ENCODE results near the gene TSPAN13.

TSPAN13 gene

DNA sequence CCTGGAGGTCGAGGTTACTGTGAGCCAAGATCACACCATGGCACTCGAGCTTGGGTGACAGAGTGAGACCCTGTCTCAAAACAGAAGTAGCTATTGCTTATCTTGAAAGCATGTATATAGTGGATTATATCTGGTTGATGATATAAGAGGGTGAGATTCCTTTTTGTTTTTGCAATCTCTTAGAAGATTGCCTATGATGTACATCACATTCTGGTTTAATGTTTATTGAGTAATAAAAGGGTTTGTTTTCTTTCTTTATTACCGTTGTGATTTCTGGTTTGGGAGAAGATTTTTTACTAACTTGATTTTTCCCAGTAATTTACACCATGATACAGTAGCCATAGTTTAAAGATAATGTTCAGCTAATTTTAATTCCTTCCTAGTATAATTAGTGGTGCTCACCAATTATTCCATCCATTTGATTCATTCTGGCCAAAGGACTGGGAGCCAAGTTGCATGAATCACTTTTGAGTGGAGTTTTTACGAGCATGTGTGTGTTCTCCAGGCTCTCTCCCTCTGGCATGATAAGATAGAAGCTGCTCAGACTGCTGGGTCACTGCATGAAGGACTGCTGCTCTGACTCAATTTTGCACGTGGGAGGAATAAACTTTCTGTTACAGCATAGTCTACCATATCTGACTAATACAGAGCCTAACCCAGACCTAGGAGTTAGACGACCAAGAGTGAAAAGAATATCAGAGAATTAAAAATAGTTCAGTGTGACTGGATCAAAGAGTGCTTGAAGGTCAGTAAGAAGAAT lies 13.5 kb upstream of the TSPAN13 start:
- Histone ChIP-seq H4K91ac (ENCODE audit: low read depth, low read length) (no peak overlapping the region), H3K18ac (ENCODE audit: low read length) (no peak overlapping the region), H3K4me1 (ENCODE audit: control insufficient read depth in 1 of 2, insufficient read depth in 2 of 2, low read length in 2 of 2) (no peaks in the 10 kb centered on the region), H3K4ac (ENCODE audit: low read depth, low read length) (no peak overlapping the region), H3K9me3 (ENCODE audit: insufficient read depth, low read depth, low read length) (no peaks in the 10 kb centered on the region), H3K79me2 (ENCODE audit: control insufficient read depth, insufficient read depth, low read length, poor library complexity) (no peaks in the 10 kb centered on the region), H3K27me3 (ENCODE audit: insufficient read depth, low read length) (no peaks in the 10 kb centered on the region), H3K23ac (ENCODE audit: low read length) (no peak overlapping the region), H2AK5ac (ENCODE audit: low read length) (no peak overlapping the region), H4K8ac (ENCODE audit: low read depth, low read length) (no peak overlapping the region), H3K36me3 (ENCODE audit: control insufficient read depth in 1 of 2, insufficient read depth in 2 of 2, low read length in 2 of 2) (no peaks in the 10 kb centered on the region), H2BK12ac (ENCODE audit: low read length) (no peak overlapping the region), H3K9ac (ENCODE audit: low read length) (no peak overlapping the region), H2AFZ (ENCODE audit: insufficient read depth, low read length, poor library complexity) (no peak overlapping the region), H3K14ac (ENCODE audit: low read length) (no peak overlapping the region), H3K27ac (ENCODE audit: low read depth, low read length) (no peak overlapping the region), H4K12ac (ENCODE audit: low read depth, low read length) (no peak overlapping the region), H2BK5ac (ENCODE audit: low read depth, low read length, poor library complexity) (no peak overlapping the region), H3K4me3 (ENCODE audit: low read depth, low read length) (no peak overlapping the region), H3K4me2 (ENCODE audit: low read length) (no peak overlapping the region), H2BK120ac (ENCODE audit: insufficient read depth, low read length, poor library complexity) (no peak overlapping the region), H3K79me1 (ENCODE audit: low read length) (no peaks in the 10 kb centered on the region)
- DNase-seq, result peak in 1 of 2 donors; percentile 16
- WGBS (ENCODE audit: extremely low coverage, insufficient coverage, insufficient read length), result no CpG with 5 or more reads among the region's 6 CpGs

- no peak overlapping the region for H3K18ac ChIP-seq (ENCODE audit: low read length)
- no peaks in the 10 kb centered on the region for H3K79me2 ChIP-seq (ENCODE audit: control insufficient read depth, insufficient read depth, low read length, poor library complexity)
- no peak overlapping the region for H2BK120ac ChIP-seq (ENCODE audit: insufficient read depth, low read length, poor library complexity)
- no peaks in the 10 kb centered on the region for H3K27me3 ChIP-seq (ENCODE audit: insufficient read depth, low read length)
- no peaks in the 10 kb centered on the region for H3K4me1 ChIP-seq (ENCODE audit: control insufficient read depth in 1 of 2, insufficient read depth in 2 of 2, low read length in 2 of 2)
- no peak overlapping the region for H4K8ac ChIP-seq (ENCODE audit: low read depth, low read length)
- no peak overlapping the region for H3K9ac ChIP-seq (ENCODE audit: low read length)
- H3K23ac ChIP-seq (ENCODE audit: low read length), result no peak overlapping the region
- H3K4me2 ChIP-seq (ENCODE audit: low read length), result no peak overlapping the region
- H3K4me3 ChIP-seq (ENCODE audit: low read depth, low read length), result no peak overlapping the region
- no peaks in the 10 kb centered on the region for H3K36me3 ChIP-seq (ENCODE audit: control insufficient read depth in 1 of 2, insufficient read depth in 2 of 2, low read length in 2 of 2)
- no peak overlapping the region for H2AK5ac ChIP-seq (ENCODE audit: low read length)
- H2BK12ac ChIP-seq (ENCODE audit: low read length), result no peak overlapping the region
- H2BK5ac ChIP-seq (ENCODE audit: low read depth, low read length, poor library complexity), result no peak overlapping the region
- H4K12ac ChIP-seq (ENCODE audit: low read depth, low read length), result no peak overlapping the region
- WGBS (ENCODE audit: extremely low coverage, insufficient coverage, insufficient read length), result no CpG with 5 or more reads among the region's 3 CpGs
- no peaks in the 10 kb centered on the region for H3K79me1 ChIP-seq (ENCODE audit: low read length)
- DNase-seq, result no peak
- H3K4ac ChIP-seq (ENCODE audit: low read depth, low read length), result no peak overlapping the region
- H4K91ac ChIP-seq (ENCODE audit: low read depth, low read length), result no peak overlapping the region
- H3K9me3 ChIP-seq (ENCODE audit: insufficient read depth, low read depth, low read length), result no peaks in the 10 kb centered on the region
- H3K14ac ChIP-seq (ENCODE audit: low read length), result no peak overlapping the region
- no peak overlapping the region for H3K27ac ChIP-seq (ENCODE audit: low read depth, low read length)
- no peak overlapping the region for H2AFZ ChIP-seq (ENCODE audit: insufficient read depth, low read length, poor library complexity)
These were observed 13.0 kb upstream of the TSPAN13 start for GRCh38 chr7:16740623-16740953.

- no peak overlapping the region for H3K18ac ChIP-seq (ENCODE audit: low read length)
- no peak for DNase-seq
- no peak overlapping the region for H3K4ac ChIP-seq (ENCODE audit: low read depth, low read length)
- no peaks in the 10 kb centered on the region for H3K79me1 ChIP-seq (ENCODE audit: low read length)
- H3K23ac ChIP-seq (ENCODE audit: low read length), result no peak overlapping the region
- H2AK5ac ChIP-seq (ENCODE audit: low read length), result no peak overlapping the region
- no peak overlapping the region for H4K8ac ChIP-seq (ENCODE audit: low read depth, low read length)
- no CpG with 5 or more reads among the region's 1 CpG for WGBS (ENCODE audit: extremely low coverage, insufficient coverage, insufficient read length)
- no peak overlapping the region for H2BK120ac ChIP-seq (ENCODE audit: insufficient read depth, low read length, poor library complexity)
- no peaks in the 10 kb centered on the region for H3K79me2 ChIP-seq (ENCODE audit: control insufficient read depth, insufficient read depth, low read length, poor library complexity)
- no peak overlapping the region for H2BK5ac ChIP-seq (ENCODE audit: low read depth, low read length, poor library complexity)
- H4K91ac ChIP-seq (ENCODE audit: low read depth, low read length), result no peak overlapping the region
- H3K36me3 ChIP-seq (ENCODE audit: control insufficient read depth in 1 of 2, insufficient read depth in 2 of 2, low read length in 2 of 2), result no peaks in the 10 kb centered on the region
- no peak overlapping the region for H3K9ac ChIP-seq (ENCODE audit: low read length)
- no peak overlapping the region for H3K14ac ChIP-seq (ENCODE audit: low read length)
- no peak overlapping the region for H4K12ac ChIP-seq (ENCODE audit: low read depth, low read length)
- H3K9me3 ChIP-seq (ENCODE audit: insufficient read depth, low read depth, low read length), result no peaks in the 10 kb centered on the region
- H2BK12ac ChIP-seq (ENCODE audit: low read length), result no peak overlapping the region
- no peaks in the 10 kb centered on the region for H3K4me1 ChIP-seq (ENCODE audit: control insufficient read depth in 1 of 2, insufficient read depth in 2 of 2, low read length in 2 of 2)
- no peaks in the 10 kb centered on the region for H3K27me3 ChIP-seq (ENCODE audit: insufficient read depth, low read length)
- H3K4me2 ChIP-seq (ENCODE audit: low read length), result no peak overlapping the region
- no peak overlapping the region for H2AFZ ChIP-seq (ENCODE audit: insufficient read depth, low read length, poor library complexity)
- no peak overlapping the region for H3K27ac ChIP-seq (ENCODE audit: low read depth, low read length)
- H3K4me3 ChIP-seq (ENCODE audit: low read depth, low read length), result no peak overlapping the region
These were observed 12.6 kb upstream of the TSPAN13 start for GRCh38 chr7:16740996-16741395.

GRCh38 chr7:16741676-16742075 lies 11.9 kb upstream of the TSPAN13 start:
- Histone ChIP-seq H3K79me1 (ENCODE audit: low read length) (no peaks in the 10 kb centered on the region), H4K12ac (ENCODE audit: low read depth, low read length) (no peak overlapping the region), H3K36me3 (ENCODE audit: control insufficient read depth in 1 of 2, insufficient read depth in 2 of 2, low read length in 2 of 2) (no peaks in the 10 kb centered on the region), H3K23ac (ENCODE audit: low read length) (no peak overlapping the region), H2AK5ac (ENCODE audit: low read length) (no peak overlapping the region), H3K4me2 (ENCODE audit: low read length) (no peak overlapping the region), H3K4ac (ENCODE audit: low read depth, low read length) (no peak overlapping the region), H2AFZ (ENCODE audit: insufficient read depth, low read length, poor library complexity) (no peak overlapping the region), H3K27ac (ENCODE audit: low read depth, low read length) (no peak overlapping the region), H2BK12ac (ENCODE audit: low read length) (no peak overlapping the region), H3K4me1 (ENCODE audit: control insufficient read depth in 1 of 2, insufficient read depth in 2 of 2, low read length in 2 of 2) (no peaks in the 10 kb centered on the region), H3K9me3 (ENCODE audit: insufficient read depth, low read depth, low read length) (no peaks in the 10 kb centered on the region), H4K91ac (ENCODE audit: low read depth, low read length) (no peak overlapping the region), H4K8ac (ENCODE audit: low read depth, low read length) (no peak overlapping the region), H3K79me2 (ENCODE audit: control insufficient read depth, insufficient read depth, low read length, poor library complexity) (no peaks in the 10 kb centered on the region), H2BK120ac (ENCODE audit: insufficient read depth, low read length, poor library complexity) (no peak overlapping the region), H3K18ac (ENCODE audit: low read length) (no peak overlapping the region), H3K9ac (ENCODE audit: low read length) (no peak overlapping the region), H3K4me3 (ENCODE audit: low read depth, low read length) (no peak overlapping the region), H2BK5ac (ENCODE audit: low read depth, low read length, poor library complexity) (no peak overlapping the region), H3K14ac (ENCODE audit: low read length) (no peak overlapping the region), H3K27me3 (ENCODE audit: insufficient read depth, low read length) (no peaks in the 10 kb centered on the region)
- no peak for DNase-seq
- WGBS (ENCODE audit: extremely low coverage, insufficient coverage, insufficient read length), result no CpG with 5 or more reads among the region's 1 CpG

Measured in trophoblast cell (in vitro differentiated cells and primary cell).